ENCODE results near the gene RPS26. TPM values are rescaled to one million over a fixed set of nuclear protein-coding genes. Genes with fewer than 3 reads are reported as not detected.

Gene RPS26
- total and polyA plus RNA-seq, 2 of the 13 experiments (the other 11 are each of a cell fraction or from before 2014, with no cell fraction given): 150 to 421 TPM

- TF ChIP-seq ZNF710 (CRISPR knock-in tag; IDR thresholded peaks at IDR 0.05; ENCODE audit: borderline replicate concordance) (0 out of 2 replicates have a peak, but pooled peaks have one; percentile 18), SMYD3 (CRISPR knock-in tag; IDR thresholded peaks at IDR 0.05) (no peak), TOE1 (CRISPR knock-in tag; IDR thresholded peaks at IDR 0.05) (no peak), ZNF235 (CRISPR knock-in tag; IDR thresholded peaks at IDR 0.05; ENCODE audit: borderline replicate concordance) (no peak), GMEB1 (CRISPR knock-in tag; IDR thresholded peaks at IDR 0.05; ENCODE audit: borderline replicate concordance) (no peak), NAIF1 (CRISPR knock-in tag; IDR thresholded peaks at IDR 0.05; ENCODE audit: borderline replicate concordance) (no peak; the same call in 1 of the 2 replicates), ZBTB49 (CRISPR knock-in tag; IDR thresholded peaks at IDR 0.05; ENCODE audit: borderline replicate concordance) (no peak), FOXA1 (IDR thresholded peaks at IDR 0.05) (no peak), FOXA1 (CRISPR knock-in tag; IDR thresholded peaks at IDR 0.05) (peak; percentile 78), HOXA7 (CRISPR knock-in tag; IDR thresholded peaks at IDR 0.05) (no peak), ZBTB43 (CRISPR knock-in tag; conservative IDR thresholded peaks at IDR 0.05) (no peak; the same call in 1 of the 2 replicates), MYNN (CRISPR knock-in tag; IDR thresholded peaks at IDR 0.05; ENCODE audit: low read depth) (no peak), ZNF784 (CRISPR knock-in tag; IDR thresholded peaks at IDR 0.05; ENCODE audit: borderline replicate concordance) (peak; percentile 20; the same call in 1 of the 2 replicates), ESRRA (CRISPR knock-in tag; IDR thresholded peaks at IDR 0.05; ENCODE audit: low read depth) (peak; percentile 89; the same call in 1 of the 2 replicates), GRHL1 (CRISPR knock-in tag; conservative IDR thresholded peaks at IDR 0.05) (no peak), ZNF10 (CRISPR knock-in tag; IDR thresholded peaks at IDR 0.05; ENCODE audit: borderline replicate concordance, low read depth) (no peak), SSRP1 (CRISPR knock-in tag; IDR thresholded peaks at IDR 0.05) (no peak; the same call in 1 of the 2 replicates), SP4 (CRISPR knock-in tag; IDR thresholded peaks at IDR 0.05) (no peak), POGZ (CRISPR knock-in tag; IDR thresholded peaks at IDR 0.05) (no peak), MIER3 (CRISPR knock-in tag; IDR thresholded peaks at IDR 0.05; ENCODE audit: borderline replicate concordance) (peak; percentile 33; the same call in 1 of the 2 replicates)
Observed at GRCh38 chr12:56080556-56081138, 38.9 kb downstream of the RPS26 start (continued).
